BE2C (cell line): ENCODE measurements around the gene ABCE1.
A peak's percentile ranks its signal among the peaks of the same experiment; 100 is the strongest.

Source experiments
- DNase-seq: peaks from one replicate; pipeline ENCODE4 v3.0.0-alpha.2; 2020
- H3K27me3 ChIP-seq: fragments of 250-450 bp; sonication (Bioruptor Pico); 2 replicates; pipeline ENCODE4 v1.5.1; 2020; ENCODE audit warnings: mild to moderate bottlenecking
- H3K36me3 ChIP-seq: fragments of 250-450 bp; sonication (Bioruptor Pico); 2 replicates; pipeline ENCODE4 v1.5.1; 2020; ENCODE audit warnings: mild to moderate bottlenecking
- H3K4me1 ChIP-seq: fragments of 250-450 bp; sonication (Bioruptor Pico); 2 replicates; pipeline ENCODE4 v1.5.1; 2020
- H3K4me3 ChIP-seq: 2 replicates; pipeline ENCODE4 v1.5.1; 2011; ENCODE audit warnings: low read depth, low read length
- H3K9me3 ChIP-seq: fragments of 250-450 bp; sonication (Bioruptor Pico); 2 replicates; pipeline ENCODE4 v1.5.1; 2020
- CTCF ChIP-seq: IDR thresholded peaks from 2 replicates; pipeline ENCODE4 v1.5.1; 2012; ENCODE audit warnings: mild to moderate bottlenecking, low read depth, low read length

The ABCE1 gene

GRCh38 chr4:145177511-145177905 is 79.4 kb downstream of the ABCE1 start:
- no peaks in the 10 kb centered on the region for H3K27me3 ChIP-seq
- no peak for DNase-seq
- no peaks in the 10 kb centered on the region for H3K9me3 ChIP-seq
- no peaks in the 10 kb centered on the region; the same call in 1 of the 2 replicates for H3K4me1 ChIP-seq
- TF ChIP-seq CTCF = no peak
- peaks cover 4% of the 10 kb centered on the region for H3K36me3 ChIP-seq
- H3K4me3 ChIP-seq = peak overlapping the region; percentile 91

- peaks cover 4% of the 10 kb centered on the region for H3K36me3 ChIP-seq
- no peaks in the 10 kb centered on the region for H3K27me3 ChIP-seq
- TF ChIP-seq CTCF = no peak
- no peaks in the 10 kb centered on the region; the same call in 1 of the 2 replicates for H3K4me1 ChIP-seq
- H3K4me3 ChIP-seq = peak overlapping the region; percentile 91
- H3K9me3 ChIP-seq = no peaks in the 10 kb centered on the region
- DNase-seq = no peak
These were observed 79.9 kb downstream of the ABCE1 start for GRCh38 chr4:145177906-145178538.

- DNase-seq = no peak
- TF ChIP-seq CTCF = no peak
- no peaks in the 10 kb centered on the region for H3K9me3 ChIP-seq
These were observed 80.7 kb downstream of the ABCE1 start for GRCh38 chr4:145178740-145179280.

More at GRCh38 chr4:145178740-145179280, 80.7 kb downstream of the ABCE1 start:
- no peaks in the 10 kb centered on the region; the same call in 1 of the 2 replicates for H3K4me1 ChIP-seq
- no peaks in the 10 kb centered on the region; the same call in none of the 2 replicates for H3K36me3 ChIP-seq
- H3K27me3 ChIP-seq = no peaks in the 10 kb centered on the region
- H3K4me3 ChIP-seq = peak overlapping the region; percentile 91
